Stimulated activated naive CD8-positive, alpha-beta T cell treated with anti-CD3 and anti-CD28 coated beads, Interleukin-15, amount 100 ng/mL, for 72 hours (primary cell): ENCODE measurements around the gene ZNF689.

ENCODE experiments used
- ATAC-seq: fragments of 150-1000 bp; cut with Tn5 transposase; 2 replicates; pipeline ENCODE4 v1.10.0; 2021; ENCODE audit warnings: mild to moderate bottlenecking, moderate library complexity
- DNase-seq, 2 donors: peaks; one replicate each; pipeline ENCODE4 v3.0.0; 2021 to 2022
- H3K27ac Mint-ChIP-seq, 2 donors: one replicate each; pipeline ENCODE4 v1.8.0; 2022; ENCODE audit warnings: mild to moderate bottlenecking in 2 of 2, mixed read lengths in 2 of 2, moderate library complexity in 2 of 2
- H3K27me3 Mint-ChIP-seq: one replicate; pipeline ENCODE4 v1.8.0; 2022; ENCODE audit warnings: mixed read lengths
- H3K4me1 Mint-ChIP-seq: one replicate; pipeline ENCODE4 v1.8.0; 2022; ENCODE audit warnings: mild to moderate bottlenecking, mixed read lengths
- H3K4me3 Mint-ChIP-seq, 2 donors: one replicate each; pipeline ENCODE4 v1.8.0; 2022; ENCODE audit warnings: mild to moderate bottlenecking in 2 of 2, mixed read lengths in 2 of 2, moderate library complexity in 1 of 2
- H3K9me3 Mint-ChIP-seq, 2 donors: one replicate each; pipeline ENCODE4 v1.8.0; 2022; ENCODE audit warnings: mixed read lengths in 2 of 2

ZNF689 gene

GRCh38 chr16:30566531-30566930, 43.7 kb downstream of the ZNF689 start:
- ATAC-seq = no peak
- no peak overlapping the region for H3K4me3 Mint-ChIP-seq

GRCh38 chr16:30565984-30566383, 44.2 kb downstream of the ZNF689 start:
- H3K4me1 Mint-ChIP-seq = peaks cover 50% of the 10 kb centered on the region
- H3K27ac Mint-ChIP-seq = no peak overlapping the region
- no peak for DNase-seq

More at GRCh38 chr16:30566531-30566930, 43.7 kb downstream of the ZNF689 start:
- no peak overlapping the region for H3K27ac Mint-ChIP-seq
- peaks cover 47% of the 10 kb centered on the region for H3K4me1 Mint-ChIP-seq
- H3K9me3 Mint-ChIP-seq = no peaks in the 10 kb centered on the region
- DNase-seq = no peak
- H3K27me3 Mint-ChIP-seq = no peaks in the 10 kb centered on the region

GRCh38 chr16:30565526-30565925, 44.7 kb downstream of the ZNF689 start:
- H3K4me3 Mint-ChIP-seq = no peak overlapping the region
- no peaks in the 10 kb centered on the region for H3K27me3 Mint-ChIP-seq
- no peak for ATAC-seq

More at GRCh38 chr16:30565984-30566383, 44.2 kb downstream of the ZNF689 start:
- Mint-ChIP-seq H3K27me3 (no peaks in the 10 kb centered on the region), H3K9me3 (no peaks in the 10 kb centered on the region), H3K4me3 (no peak overlapping the region)
- no peak for ATAC-seq

GRCh38 chr16:30562021-30562420, 48.2 kb downstream of the ZNF689 start:
- Mint-ChIP-seq H3K27ac (peak overlapping the region; percentile 46 to 95), H3K9me3 (no peaks in the 10 kb centered on the region), H3K4me3 (peak overlapping the region; percentile 79 to 91), H3K27me3 (no peaks in the 10 kb centered on the region), H3K4me1 (peaks cover 46% of the 10 kb centered on the region)
- no peak for ATAC-seq
- DNase-seq = no peak

More at GRCh38 chr16:30565526-30565925, 44.7 kb downstream of the ZNF689 start:
- H3K27ac Mint-ChIP-seq = no peak overlapping the region
- no peaks in the 10 kb centered on the region for H3K9me3 Mint-ChIP-seq
- no peak for DNase-seq
- H3K4me1 Mint-ChIP-seq = peaks cover 50% of the 10 kb centered on the region

- no peaks in the 10 kb centered on the region for H3K27me3 Mint-ChIP-seq
- peak overlapping the region; percentile 91 to 95 for H3K27ac Mint-ChIP-seq
- no peaks in the 10 kb centered on the region for H3K9me3 Mint-ChIP-seq
- peaks cover 46% of the 10 kb centered on the region for H3K4me1 Mint-ChIP-seq
- ATAC-seq = no peak
- peak overlapping the region; percentile 79 to 91 for H3K4me3 Mint-ChIP-seq
- no peak for DNase-seq
Observed at GRCh38 chr16:30561089-30561816, 48.9 kb downstream of the ZNF689 start.

GRCh38 chr16:30559690-30560089, 50.5 kb downstream of the ZNF689 start:
- Mint-ChIP-seq H3K4me3 (no peak overlapping the region), H3K4me1 (peaks cover 62% of the 10 kb centered on the region), H3K27me3 (no peaks in the 10 kb centered on the region), H3K27ac (peak overlapping the region in 1 of 2 donors; percentile 21), H3K9me3 (no peaks in the 10 kb centered on the region)
- no peak for DNase-seq
- ATAC-seq = no peak

GRCh38 chr16:30558789-30559377, 51.3 kb downstream of the ZNF689 start:
- H3K4me3 Mint-ChIP-seq = peak overlapping the region; percentile 88 to 92
- DNase-seq = no peak
- peak overlapping the region; percentile 90 to 98 for H3K27ac Mint-ChIP-seq
- H3K9me3 Mint-ChIP-seq = no peaks in the 10 kb centered on the region
- ATAC-seq = no peak
- H3K27me3 Mint-ChIP-seq = no peaks in the 10 kb centered on the region
- H3K4me1 Mint-ChIP-seq = peaks cover 70% of the 10 kb centered on the region

- DNase-seq (peak; percentile 95 to 98), ATAC-seq (peak; percentile 96)
- Mint-ChIP-seq H3K4me1 (peaks cover 77% of the 10 kb centered on the region), H3K9me3 (no peaks in the 10 kb centered on the region), H3K4me3 (peak within 1 kb of the TSS; percentile 88 to 92), H3K27me3 (no peaks in the 10 kb centered on the region), H3K27ac (peak within 1 kb of the TSS; percentile 90 to 98)
Observed at GRCh38 chr16:30557957-30558788, 52.0 kb downstream of the ZNF689 start, which contains the start of gene ZNF764. Gene ZNF764, minus strand, starts transcription at chr16:30558374. Its CDS starts 192 bp downstream, at chr16:30558182.

- no peaks in the 10 kb centered on the region for H3K9me3 Mint-ChIP-seq
- H3K27ac Mint-ChIP-seq = peak overlapping the region; percentile 90 to 98
- peaks cover 78% of the 10 kb centered on the region for H3K4me1 Mint-ChIP-seq
- H3K27me3 Mint-ChIP-seq = no peaks in the 10 kb centered on the region
- no peak for DNase-seq
- H3K4me3 Mint-ChIP-seq = peak overlapping the region; percentile 88 to 92
- no peak for ATAC-seq
Observed at GRCh38 chr16:30557707-30557956, 52.6 kb downstream of the ZNF689 start.

GRCh38 chr16:30556125-30556473, 54.1 kb downstream of the ZNF689 start:
- H3K4me1 Mint-ChIP-seq = peaks cover 82% of the 10 kb centered on the region
- H3K4me3 Mint-ChIP-seq = peak overlapping the region; percentile 64 to 92
- no peak for ATAC-seq
- no peaks in the 10 kb centered on the region for H3K27me3 Mint-ChIP-seq
- no peaks in the 10 kb centered on the region for H3K9me3 Mint-ChIP-seq
- peak overlapping the region; percentile 67 to 89 for H3K27ac Mint-ChIP-seq
- no peak for DNase-seq

- Mint-ChIP-seq H3K4me1 (peaks cover 81% of the 10 kb centered on the region), H3K27me3 (no peaks in the 10 kb centered on the region), H3K4me3 (peak overlapping the region; percentile 64 to 92), H3K27ac (peak overlapping the region in 1 of 2 donors; percentile 67), H3K9me3 (no peaks in the 10 kb centered on the region)
- DNase-seq (no peak), ATAC-seq (no peak)
Observed at GRCh38 chr16:30555315-30556124, 54.7 kb downstream of the ZNF689 start.

- Mint-ChIP-seq H3K9me3 (no peaks in the 10 kb centered on the region), H3K27ac (peak overlapping the region in 1 of 2 donors; percentile 46), H3K4me1 (peaks cover 78% of the 10 kb centered on the region), H3K27me3 (no peaks in the 10 kb centered on the region), H3K4me3 (no peak overlapping the region)
- DNase-seq (no peak), ATAC-seq (no peak)
Observed at GRCh38 chr16:30554557-30555314, 55.5 kb downstream of the ZNF689 start.

GRCh38 chr16:30553393-30553899, 56.7 kb downstream of the ZNF689 start:
- H3K9me3 Mint-ChIP-seq = no peaks in the 10 kb centered on the region
- DNase-seq (no peak), ATAC-seq (no peak)
- H3K27me3 Mint-ChIP-seq = no peaks in the 10 kb centered on the region
- H3K27ac Mint-ChIP-seq = peak overlapping the region in 1 of 2 donors; percentile 54
- no peak overlapping the region for H3K4me3 Mint-ChIP-seq
- H3K4me1 Mint-ChIP-seq = peaks cover 80% of the 10 kb centered on the region

GRCh38 chr16:30552956-30553355, 57.2 kb downstream of the ZNF689 start:
- H3K27ac Mint-ChIP-seq = peak overlapping the region; percentile 48 to 82
- peaks cover 81% of the 10 kb centered on the region for H3K4me1 Mint-ChIP-seq
- ATAC-seq (no peak), DNase-seq (no peak)
- H3K27me3 Mint-ChIP-seq = no peaks in the 10 kb centered on the region
- H3K4me3 Mint-ChIP-seq = peak overlapping the region in 1 of 2 donors; percentile 9
- H3K9me3 Mint-ChIP-seq = no peaks in the 10 kb centered on the region
